HL-60 (cell line): ENCODE measurements around the gene NOXA1.

Experiments used
- CTCF ChIP-seq: IDR thresholded peaks from one replicate; pipeline ENCODE4 v1.5.1; 2011; ENCODE audit warnings: low read length, control low read depth, inconsistent platforms; ENCODE audit not compliant: insufficient read depth
- GABPA ChIP-seq: IDR thresholded peaks from 2 replicates; pipeline ENCODE4 v1.6.1; 2012; ENCODE audit warnings: low read depth
- POLR2AphosphoS5 ChIP-seq: IDR thresholded peaks from 2 replicates; pipeline ENCODE4 v1.6.1; 2012; ENCODE audit warnings: low read depth
- SPI1 ChIP-seq: IDR thresholded peaks from 2 replicates; pipeline ENCODE4 v1.6.1; 2012; ENCODE audit warnings: low read depth, mild to moderate bottlenecking, borderline replicate concordance
- TF ChIP-seq, protein P1 (sequence below): IDR thresholded peaks from 2 replicates; pipeline ENCODE4 v1.6.1; 2012; ENCODE audit warnings: low read depth; ENCODE audit not compliant: insufficient replicate concordance

DNA sequence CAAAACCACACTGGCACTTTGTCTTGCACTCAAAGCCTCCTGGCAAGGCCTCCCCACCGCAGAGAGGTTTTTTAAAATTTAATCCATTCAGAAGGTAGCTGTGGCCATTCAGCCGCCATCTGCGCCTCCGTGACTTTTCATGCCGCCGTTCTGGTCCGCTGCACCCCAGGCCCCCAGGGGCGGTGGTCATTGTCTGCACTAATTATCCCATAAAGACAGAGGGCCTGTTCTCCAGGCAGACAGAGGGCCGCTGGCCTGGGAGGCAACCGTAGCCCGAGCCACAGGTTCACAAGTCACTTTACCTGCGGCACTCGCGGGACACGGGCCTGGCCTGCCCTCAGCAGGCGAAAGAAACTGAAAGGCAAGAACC is 49.6 kb upstream of the NOXA1 start:
- TF ChIP-seq CTCF (no peak), GABPA (no peak), POLR2AphosphoS5 (no peak), SPI1 (no peak)
- TF ChIP-seq, protein P1, sequence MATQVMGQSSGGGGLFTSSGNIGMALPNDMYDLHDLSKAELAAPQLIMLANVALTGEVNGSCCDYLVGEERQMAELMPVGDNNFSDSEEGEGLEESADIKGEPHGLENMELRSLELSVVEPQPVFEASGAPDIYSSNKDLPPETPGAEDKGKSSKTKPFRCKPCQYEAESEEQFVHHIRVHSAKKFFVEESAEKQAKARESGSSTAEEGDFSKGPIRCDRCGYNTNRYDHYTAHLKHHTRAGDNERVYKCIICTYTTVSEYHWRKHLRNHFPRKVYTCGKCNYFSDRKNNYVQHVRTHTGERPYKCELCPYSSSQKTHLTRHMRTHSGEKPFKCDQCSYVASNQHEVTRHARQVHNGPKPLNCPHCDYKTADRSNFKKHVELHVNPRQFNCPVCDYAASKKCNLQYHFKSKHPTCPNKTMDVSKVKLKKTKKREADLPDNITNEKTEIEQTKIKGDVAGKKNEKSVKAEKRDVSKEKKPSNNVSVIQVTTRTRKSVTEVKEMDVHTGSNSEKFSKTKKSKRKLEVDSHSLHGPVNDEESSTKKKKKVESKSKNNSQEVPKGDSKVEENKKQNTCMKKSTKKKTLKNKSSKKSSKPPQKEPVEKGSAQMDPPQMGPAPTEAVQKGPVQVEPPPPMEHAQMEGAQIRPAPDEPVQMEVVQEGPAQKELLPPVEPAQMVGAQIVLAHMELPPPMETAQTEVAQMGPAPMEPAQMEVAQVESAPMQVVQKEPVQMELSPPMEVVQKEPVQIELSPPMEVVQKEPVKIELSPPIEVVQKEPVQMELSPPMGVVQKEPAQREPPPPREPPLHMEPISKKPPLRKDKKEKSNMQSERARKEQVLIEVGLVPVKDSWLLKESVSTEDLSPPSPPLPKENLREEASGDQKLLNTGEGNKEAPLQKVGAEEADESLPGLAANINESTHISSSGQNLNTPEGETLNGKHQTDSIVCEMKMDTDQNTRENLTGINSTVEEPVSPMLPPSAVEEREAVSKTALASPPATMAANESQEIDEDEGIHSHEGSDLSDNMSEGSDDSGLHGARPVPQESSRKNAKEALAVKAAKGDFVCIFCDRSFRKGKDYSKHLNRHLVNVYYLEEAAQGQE: no peak
